SK-N-MC (cell line): Measurements from ENCODE around the gene TCF7L1.
"Not testable (repeated sequence)": the region's sequence is repeated elsewhere in the genome, so short reads cannot be mapped to it uniquely, and the experiment has no call there.

Source experiments
- EZH2 ChIP-seq: fragments of 200-600 bp; sonication (generic); IDR thresholded peaks from one replicate; pipeline ENCODE4 v1.6.1; 2017; ENCODE audit warnings: antibody characterized with exemption
- FOXP2 ChIP-seq: optimal IDR thresholded peaks from 2 replicates; pipeline ENCODE3; 2011; ENCODE audit warnings: mild to moderate bottlenecking, moderate library complexity; ENCODE audit not compliant: insufficient read depth; ENCODE audit errors: extremely low read length, control extremely low read depth
- POLR2AphosphoS5 ChIP-seq: IDR thresholded peaks from 2 replicates; pipeline ENCODE4 v1.6.1; 2012; ENCODE audit warnings: mild to moderate bottlenecking, low read depth, low read length, borderline replicate concordance

GRCh38 chr2:85126462-85126861, 6.7 kb upstream of the TCF7L1 start:
- TF ChIP-seq POLR2AphosphoS5, EZH2, FOXP2: not testable (repeated sequence)
